Lower leg skin (tissue), 4 donors: ENCODE data around the gene TTC7B. TPM values are rescaled to one million over a fixed set of nuclear protein-coding genes. Genes with fewer than 3 reads are reported as not detected.

Source experiments
- DNase-seq, 2 donors: peaks; one replicate each; pipeline ENCODE4 v3.0.0-alpha.2; 2019; ENCODE audit warnings: low spot score in 2 of 2
- H3K4me3 ChIP-seq: fragments of 200-600 bp; sonication (generic); 2 replicates; pipeline ENCODE4 v1.5.1; 2017; ENCODE audit warnings: mild to moderate bottlenecking, low read depth; ENCODE audit not compliant: poor library complexity, severe bottlenecking
- POLR2A ChIP-seq, 2 donors: fragments of 450-650 bp; IDR thresholded peaks; one replicate each; pipeline ENCODE4 v1.6.1; 2016 to 2017; ENCODE audit warnings: antibody characterized with exemption in 2 of 2, mild to moderate bottlenecking in 1 of 2, moderate library complexity in 1 of 2
- WGBS, 2 donors: methylation state at CpG; one replicate each; pipeline ENCODE4 v1.1.5; 2018; 5-methylcytosine and 5-hydroxymethylcytosine counted together
- intact Hi-C: fragments of 100-400 bp; cut with DNase I; formaldehyde crosslinking; loops from one replicate; pipeline ENCODE4 v1.15.0; 2023; ENCODE audit warnings: low total_unique reads
- total RNA-seq, 4 donors: library from RNA; depleted of rRNA; stranded (reverse); fragments of >200 nt; gene quantifications; one replicate each; pipeline ENCODE4 v1.1.0, GENCODE V29; 2016
- TF ChIP-seq, protein P1 (sequence below), 3 donors: fragments of 450-650 bp; IDR thresholded peaks; one replicate each; pipeline ENCODE4 v1.5.1; 2016; ENCODE audit warnings: antibody characterized with exemption in 3 of 3, mild to moderate bottlenecking in 3 of 3, moderate library complexity in 2 of 3

TTC7B gene
- total RNA-seq, 4 donors from 2014 or later: 10.3 to 28.7 (median 20.2) TPM

DNA sequence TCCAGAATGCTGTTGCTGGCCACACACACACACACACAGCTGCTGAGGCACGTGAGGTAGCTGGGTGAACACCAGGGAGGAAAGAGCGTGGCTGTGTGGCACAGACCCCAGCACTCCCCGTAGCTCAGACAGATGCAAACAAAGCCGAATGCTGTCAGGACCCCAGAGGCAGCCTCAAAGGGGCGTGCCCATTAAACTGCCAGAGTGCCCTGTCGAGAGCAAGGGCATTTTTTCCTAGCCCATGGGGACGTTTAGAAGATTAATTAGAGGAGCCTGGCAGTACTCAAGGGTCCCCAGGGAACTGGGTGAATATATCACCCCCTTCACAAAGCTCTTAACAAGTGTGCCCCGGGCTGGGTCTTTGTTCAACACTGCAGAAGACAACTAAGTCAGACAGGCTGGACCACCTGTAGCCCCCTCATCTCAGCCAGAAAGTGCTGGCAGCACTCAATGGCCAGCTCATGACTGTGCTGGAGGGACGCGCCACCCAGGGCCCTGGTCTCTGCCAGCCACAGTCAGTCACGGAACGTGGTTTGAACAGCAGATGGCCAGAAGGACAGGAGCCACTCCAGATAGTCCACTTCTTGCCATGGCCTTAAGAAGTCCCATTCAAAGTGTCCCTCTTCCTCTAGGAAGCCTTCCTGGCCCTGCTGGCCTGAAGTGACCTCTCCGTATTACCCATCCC lies 37.5 kb downstream of the TTC7B start:
- intact Hi-C loops: no loop called here
- H3K4me3 ChIP-seq: no peak overlapping the region
- WGBS, 2 donors: 72 to 80% methylated on average over 10 to 11 of the region's 13 CpGs
- DNase-seq: peak in 1 of 2 donors; percentile 50
- TF ChIP-seq POLR2A (IDR thresholded peaks at IDR 0.05): no peak
- TF ChIP-seq, protein P1, sequence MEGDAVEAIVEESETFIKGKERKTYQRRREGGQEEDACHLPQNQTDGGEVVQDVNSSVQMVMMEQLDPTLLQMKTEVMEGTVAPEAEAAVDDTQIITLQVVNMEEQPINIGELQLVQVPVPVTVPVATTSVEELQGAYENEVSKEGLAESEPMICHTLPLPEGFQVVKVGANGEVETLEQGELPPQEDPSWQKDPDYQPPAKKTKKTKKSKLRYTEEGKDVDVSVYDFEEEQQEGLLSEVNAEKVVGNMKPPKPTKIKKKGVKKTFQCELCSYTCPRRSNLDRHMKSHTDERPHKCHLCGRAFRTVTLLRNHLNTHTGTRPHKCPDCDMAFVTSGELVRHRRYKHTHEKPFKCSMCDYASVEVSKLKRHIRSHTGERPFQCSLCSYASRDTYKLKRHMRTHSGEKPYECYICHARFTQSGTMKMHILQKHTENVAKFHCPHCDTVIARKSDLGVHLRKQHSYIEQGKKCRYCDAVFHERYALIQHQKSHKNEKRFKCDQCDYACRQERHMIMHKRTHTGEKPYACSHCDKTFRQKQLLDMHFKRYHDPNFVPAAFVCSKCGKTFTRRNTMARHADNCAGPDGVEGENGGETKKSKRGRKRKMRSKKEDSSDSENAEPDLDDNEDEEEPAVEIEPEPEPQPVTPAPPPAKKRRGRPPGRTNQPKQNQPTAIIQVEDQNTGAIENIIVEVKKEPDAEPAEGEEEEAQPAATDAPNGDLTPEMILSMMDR (IDR thresholded peaks at IDR 0.05): no peak

DNA sequence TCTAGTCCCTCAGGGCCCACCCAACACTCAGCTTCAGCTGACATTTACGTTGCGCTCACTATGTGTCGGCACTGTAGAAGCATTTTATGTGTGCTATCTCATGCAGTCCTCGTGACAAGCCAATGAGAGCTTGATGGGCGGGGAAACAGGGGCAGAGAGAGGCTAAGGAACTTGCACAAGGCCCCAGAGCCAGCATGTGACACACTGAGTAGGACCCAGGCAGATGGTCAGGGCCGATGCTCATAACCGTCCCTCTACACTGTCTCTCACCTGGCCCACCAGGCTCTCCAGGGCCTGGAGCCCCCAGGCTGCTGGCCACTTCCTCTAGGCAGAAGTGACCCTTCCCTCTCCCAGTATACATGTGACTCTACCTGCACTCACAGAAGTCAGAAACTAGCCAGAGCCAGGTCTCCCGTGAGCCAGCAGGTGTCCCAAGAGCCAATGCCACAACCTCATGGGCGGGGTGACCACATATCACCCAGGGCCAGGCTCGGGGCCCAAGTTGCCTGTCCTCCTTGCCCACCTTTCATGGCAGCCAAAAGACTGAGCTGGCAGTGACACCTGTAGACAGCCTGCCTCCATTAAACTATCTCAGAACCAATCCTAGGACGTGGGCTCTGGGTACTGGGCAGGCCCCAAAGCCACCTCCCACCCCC lies 38.3 kb downstream of the TTC7B start:
- H3K4me3 ChIP-seq: no peak overlapping the region
- 80 to 86% methylated on average over 11 of the region's 11 CpGs for WGBS, 2 donors
- intact Hi-C loops: no loop called here
- peak in 1 of 2 donors; percentile 79 for DNase-seq
- TF ChIP-seq POLR2A (IDR thresholded peaks at IDR 0.05): no peak

DNA sequence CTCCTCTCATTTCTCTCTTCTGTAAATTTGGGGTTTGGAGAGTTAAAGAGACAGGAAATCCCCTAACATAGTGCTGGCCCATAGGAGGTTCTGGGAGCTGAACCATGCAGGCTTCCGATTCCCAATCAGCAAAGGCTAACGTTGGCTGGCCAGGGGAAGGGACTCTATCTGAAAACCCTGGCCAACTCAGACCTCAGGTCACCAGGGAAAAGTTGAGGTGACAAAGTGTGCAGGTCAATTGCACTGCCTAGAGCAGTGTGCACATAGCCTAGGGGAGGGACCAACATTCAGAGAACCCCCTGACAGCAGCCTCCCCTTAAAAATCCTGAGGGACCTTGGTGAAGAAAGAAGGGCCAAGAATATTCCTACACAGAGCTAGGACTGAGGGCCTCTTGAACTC lies 38.9 kb downstream of the TTC7B start:
- intact Hi-C loops: no loop called here
- peak in 1 of 2 donors; percentile 31 for DNase-seq
- no peak for TF ChIP-seq POLR2A (IDR thresholded peaks at IDR 0.05)
- TF ChIP-seq, protein P1 (IDR thresholded peaks at IDR 0.05): no peak
- WGBS, 2 donors: 78 to 97% methylated on average over 2 of the region's 2 CpGs
- H3K4me3 ChIP-seq: no peak overlapping the region

DNA sequence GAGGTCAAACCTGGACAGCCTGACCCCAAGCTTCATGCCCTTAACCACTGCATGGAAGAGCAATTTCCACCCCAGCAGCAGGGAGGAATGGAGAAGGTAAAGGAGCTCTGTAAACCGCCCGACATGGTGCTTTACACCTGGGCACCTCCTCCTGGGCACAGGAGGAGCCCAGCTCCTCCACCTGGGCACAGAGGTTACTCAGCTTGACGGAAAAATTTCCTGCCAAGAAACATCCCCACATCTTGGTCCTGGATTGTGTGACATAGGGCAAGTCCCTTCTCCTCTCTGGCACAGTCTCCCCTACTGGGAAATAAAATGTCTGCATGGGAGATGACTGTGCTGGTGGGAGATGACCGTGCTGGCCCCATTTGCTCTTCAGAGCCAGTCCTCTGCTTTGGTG lies 40.8 kb downstream of the TTC7B start:
- no peak overlapping the region for H3K4me3 ChIP-seq
- TF ChIP-seq POLR2A (IDR thresholded peaks at IDR 0.05): no peak
- TF ChIP-seq, protein P1 (IDR thresholded peaks at IDR 0.05): no peak
- no peak for DNase-seq
- intact Hi-C loops: no loop called here
- WGBS, 2 donors: 96 to 99% methylated on average over 4 of the region's 4 CpGs

DNA sequence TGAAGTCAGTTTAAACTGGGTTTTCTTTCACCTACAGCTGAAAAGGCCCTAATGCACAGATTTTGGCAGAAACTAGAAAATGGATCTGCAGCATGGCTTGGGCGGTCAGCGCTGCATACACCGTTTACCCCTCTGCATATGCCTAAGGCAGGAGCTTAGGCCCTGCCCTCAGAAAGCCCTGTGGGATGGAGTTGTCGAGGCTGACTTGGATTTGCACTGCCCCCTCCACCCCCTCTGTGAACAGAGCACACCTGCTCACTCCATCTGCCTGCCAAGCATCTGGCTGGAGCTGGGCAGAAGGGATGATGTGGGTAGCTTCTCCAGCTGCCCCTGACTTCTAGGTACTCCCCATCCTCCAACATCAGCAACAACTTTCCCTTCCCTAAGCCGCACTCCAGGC lies 41.9 kb downstream of the TTC7B start:
- no peak for TF ChIP-seq POLR2A (IDR thresholded peaks at IDR 0.05)
- TF ChIP-seq, protein P1 (IDR thresholded peaks at IDR 0.05): no peak
- no peak overlapping the region for H3K4me3 ChIP-seq
- intact Hi-C loops: no loop called here
- 86 to 98% methylated on average over 5 of the region's 5 CpGs for WGBS, 2 donors
- DNase-seq: peak in 1 of 2 donors; percentile 46

DNA sequence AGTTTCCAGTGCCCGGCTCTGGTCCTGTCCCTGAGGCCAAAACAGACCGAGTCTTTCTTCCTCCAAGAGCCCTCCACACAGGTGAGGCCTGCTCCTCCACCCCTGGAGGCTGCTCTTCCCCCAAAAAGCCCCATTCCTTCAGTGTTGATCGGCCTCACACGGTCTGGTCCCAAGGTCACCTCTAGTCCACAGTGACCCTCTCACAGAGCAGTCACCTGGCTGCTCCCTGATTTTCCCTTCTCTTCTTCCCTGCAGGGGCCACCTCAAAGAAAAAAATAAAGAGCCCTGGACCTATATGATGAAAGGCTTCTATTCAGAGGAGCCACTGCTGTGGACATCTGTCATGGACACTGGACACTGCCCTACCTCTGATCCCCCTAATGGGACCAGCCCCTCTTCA lies 42.5 kb downstream of the TTC7B start:
- H3K4me3 ChIP-seq: no peak overlapping the region
- peak in 1 of 2 donors; percentile 59 for DNase-seq
- intact Hi-C loops: no loop called here
- WGBS, 2 donors: 86 to 90% methylated on average over 4 of the region's 4 CpGs
- no peak for TF ChIP-seq POLR2A (IDR thresholded peaks at IDR 0.05)
- TF ChIP-seq, protein P1 (IDR thresholded peaks at IDR 0.05): no peak
